ENCODE results near the gene SUPT4H1.

SUPT4H1 gene

GRCh38 chr17:58364270-58364942 is 12.4 kb upstream of the SUPT4H1 start:
- in situ Hi-C loops (cut with HindIII; ENCODE audit: low sequenced_read_pairs), result no loop called here
- TF ChIP-seq CTCF (IDR thresholded peaks at IDR 0.05; ENCODE audit: low read depth, low read length), result no peak
- DNase-seq (ENCODE audit: low read depth, low spot score), result no peak
- H3K4me3 ChIP-seq (ENCODE audit: low read depth, low read length), result no peak overlapping the region

GRCh38 chr17:58363457-58364185 is 11.6 kb upstream of the SUPT4H1 start:
- no peak overlapping the region for H3K4me3 ChIP-seq (ENCODE audit: low read depth, low read length)
- DNase-seq (ENCODE audit: low read depth, low spot score), result no peak
- no peak for TF ChIP-seq CTCF (IDR thresholded peaks at IDR 0.05; ENCODE audit: low read depth, low read length)
- in situ Hi-C loops (cut with HindIII; ENCODE audit: low sequenced_read_pairs), result no loop called here

GRCh38 chr17:58362368-58363014 is 10.5 kb upstream of the SUPT4H1 start:
- no peak for TF ChIP-seq CTCF (IDR thresholded peaks at IDR 0.05; ENCODE audit: low read depth, low read length)
- no peak overlapping the region for H3K4me3 ChIP-seq (ENCODE audit: low read depth, low read length)
- DNase-seq (ENCODE audit: low read depth, low spot score), result no peak
- in situ Hi-C loops (cut with HindIII; ENCODE audit: low sequenced_read_pairs), result no loop called here

- in situ Hi-C loops (cut with HindIII; ENCODE audit: low sequenced_read_pairs), result no loop called here
- H3K4me3 ChIP-seq (ENCODE audit: low read depth, low read length), result no peak overlapping the region
- no peak for DNase-seq (ENCODE audit: low read depth, low spot score)
- no peak for TF ChIP-seq CTCF (IDR thresholded peaks at IDR 0.05; ENCODE audit: low read depth, low read length)
These were observed 8.5 kb upstream of the SUPT4H1 start for GRCh38 chr17:58360296-58361063.

- DNase-seq (ENCODE audit: low read depth, low spot score), result no peak
- TF ChIP-seq CTCF (IDR thresholded peaks at IDR 0.05; ENCODE audit: low read depth, low read length), result no peak
- in situ Hi-C loops (cut with HindIII; ENCODE audit: low sequenced_read_pairs), result no loop called here
- H3K4me3 ChIP-seq (ENCODE audit: low read depth, low read length), result no peak overlapping the region
These were observed 6.6 kb upstream of the SUPT4H1 start for GRCh38 chr17:58358408-58359172.
